ENCODE results near the gene HCFC1.
"Not testable (repeated sequence)": the region's sequence is repeated elsewhere in the genome, so short reads cannot be mapped to it uniquely, and the experiment has no call there.

Gene HCFC1

DNA sequence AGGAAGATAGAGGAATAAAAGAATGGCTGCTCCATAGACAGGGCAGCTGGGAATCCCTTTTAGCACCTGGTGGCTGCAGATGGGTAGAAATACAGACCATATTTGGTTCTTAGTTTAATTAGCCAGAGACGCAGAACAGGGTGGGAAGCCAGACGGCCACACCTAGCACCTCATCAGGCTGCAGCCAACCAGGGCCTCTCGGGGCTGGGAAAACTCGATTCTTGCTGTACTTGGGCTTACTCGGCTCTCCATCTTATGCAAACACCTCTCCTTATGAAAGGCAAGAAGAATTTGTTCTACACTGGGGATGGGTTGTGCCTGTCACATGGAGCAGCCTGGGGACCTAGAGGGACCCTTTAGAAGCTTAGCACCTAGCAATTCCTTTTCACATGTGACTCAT, 28.4 kb upstream of the HCFC1 start:
- H3K4me3 ChIP-seq (ENCODE audit: insufficient read depth in 1 of 2, low read depth in 1 of 2, low read length in 2 of 2) = no peak overlapping the region
- H2BK5ac ChIP-seq (ENCODE audit: low read depth, low read length, poor library complexity, severe bottlenecking) = no peak overlapping the region
- H3K4ac ChIP-seq (ENCODE audit: low read depth in 1 of 2, low read length in 2 of 2) = no peak overlapping the region
- H4K91ac ChIP-seq (ENCODE audit: low read length) = no peak overlapping the region
- H2AFZ ChIP-seq (ENCODE audit: low read depth, low read length) = no peak overlapping the region
- H2AK5ac ChIP-seq (ENCODE audit: low read length, severe bottlenecking) = no peak overlapping the region
- H2BK12ac ChIP-seq (ENCODE audit: low read length in 2 of 2) = no peak overlapping the region
- peaks cover 0 to 29% of the 10 kb centered on the region in 2 experiments for H3K27me3 ChIP-seq (ENCODE audit: control insufficient read depth in 1 of 2, insufficient read depth in 1 of 2, low read length in 2 of 2)
- no peak overlapping the region for H3K23ac ChIP-seq (ENCODE audit: low read length in 2 of 2)
- H3K9ac ChIP-seq (ENCODE audit: low read length) = no peak overlapping the region
- H2BK120ac ChIP-seq (ENCODE audit: low read depth, low read length) = no peak overlapping the region
- H3K14ac ChIP-seq (ENCODE audit: low read length in 2 of 2) = no peak overlapping the region
- H3K79me1 ChIP-seq (replicated peaks; ENCODE audit: low read length, poor library complexity, severe bottlenecking) = no peaks in the 10 kb centered on the region
- no peak for DNase-seq
- no peak overlapping the region for H3K4me2 ChIP-seq (ENCODE audit: low read length, poor library complexity, severe bottlenecking)
- peaks cover 6% of the 10 kb centered on the region for H3K4me1 ChIP-seq (ENCODE audit: control insufficient read depth, insufficient read depth, low read depth, low read length)
- no peaks in the 10 kb centered on the region for H3K36me3 ChIP-seq (ENCODE audit: control insufficient read depth in 1 of 2, insufficient read depth in 2 of 2, low read depth in 1 of 2, low read length in 2 of 2)
- H2BK15ac ChIP-seq (ENCODE audit: low read depth, poor library complexity, severe bottlenecking) = no peak overlapping the region
- no peak overlapping the region for H3K27ac ChIP-seq (ENCODE audit: low read length, poor library complexity, severe bottlenecking)
- no peak overlapping the region for H3K18ac ChIP-seq (ENCODE audit: low read depth in 1 of 2, low read length in 2 of 2)
- WGBS = 71% methylated on average over 3 of the region's 5 CpGs
- H4K8ac ChIP-seq (ENCODE audit: low read length) = no peak overlapping the region
- no peaks in the 10 kb centered on the region for H3K9me3 ChIP-seq (ENCODE audit: control insufficient read depth, low read length)

DNA sequence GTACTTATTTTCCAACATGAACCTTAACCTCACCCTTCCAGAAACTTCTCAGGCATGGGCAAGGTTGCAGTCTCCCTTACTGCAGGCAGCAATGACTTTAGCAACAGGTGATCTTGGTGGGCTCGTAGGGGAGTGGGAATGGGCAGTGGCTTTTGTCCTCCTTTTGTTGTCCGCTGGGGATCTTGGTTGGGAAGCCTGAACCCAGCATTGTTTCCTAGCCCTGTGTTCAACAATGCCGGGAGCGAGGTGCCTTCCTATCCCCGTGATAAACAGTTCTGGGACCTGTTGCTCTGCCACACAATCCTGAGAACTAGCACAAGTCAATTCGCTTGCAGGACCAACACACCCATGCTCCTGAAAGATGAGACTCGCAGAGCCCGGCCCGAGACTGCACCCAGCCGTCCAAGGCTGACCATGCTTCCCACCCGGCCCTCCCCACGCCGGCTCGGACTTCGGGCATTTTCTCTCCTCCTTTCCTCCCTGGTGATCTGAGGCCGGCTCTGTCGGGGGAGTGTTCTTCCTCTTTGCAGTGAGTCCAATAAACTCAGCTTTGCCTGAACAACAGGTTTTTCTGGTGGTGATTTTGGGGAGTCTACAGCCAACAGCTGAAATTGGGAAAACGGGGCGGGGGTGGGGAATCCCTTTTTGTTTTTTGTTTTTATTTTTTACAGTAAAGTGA, 27.9 kb upstream of the HCFC1 start:
- no peak overlapping the region for H4K91ac ChIP-seq (ENCODE audit: low read length)
- DNase-seq = no peak
- no peak overlapping the region for H2BK12ac ChIP-seq (ENCODE audit: low read length in 2 of 2)
- H3K79me1 ChIP-seq (replicated peaks; ENCODE audit: low read length, poor library complexity, severe bottlenecking) = no peaks in the 10 kb centered on the region
- 88% methylated on average over 17 of the region's 19 CpGs for WGBS
- no peaks in the 10 kb centered on the region for H3K36me3 ChIP-seq (ENCODE audit: control insufficient read depth in 1 of 2, insufficient read depth in 2 of 2, low read depth in 1 of 2, low read length in 2 of 2)
- peaks cover 6% of the 10 kb centered on the region for H3K4me1 ChIP-seq (ENCODE audit: control insufficient read depth, insufficient read depth, low read depth, low read length)
- H2BK120ac ChIP-seq (ENCODE audit: low read depth, low read length) = no peak overlapping the region
- H3K4ac ChIP-seq (ENCODE audit: low read depth in 1 of 2, low read length in 2 of 2) = no peak overlapping the region
- no peak overlapping the region for H3K27ac ChIP-seq (ENCODE audit: low read length, poor library complexity, severe bottlenecking)
- H3K9me3 ChIP-seq (ENCODE audit: control insufficient read depth, low read length) = no peaks in the 10 kb centered on the region
- H3K18ac ChIP-seq (ENCODE audit: low read depth in 1 of 2, low read length in 2 of 2) = no peak overlapping the region
- no peak overlapping the region for H2BK15ac ChIP-seq (ENCODE audit: low read depth, poor library complexity, severe bottlenecking)
- no peak overlapping the region for H3K4me3 ChIP-seq (ENCODE audit: insufficient read depth in 1 of 2, low read depth in 1 of 2, low read length in 2 of 2)
- no peak overlapping the region for H3K4me2 ChIP-seq (ENCODE audit: low read length, poor library complexity, severe bottlenecking)
- H2AK5ac ChIP-seq (ENCODE audit: low read length, severe bottlenecking) = no peak overlapping the region
- H3K27me3 ChIP-seq (ENCODE audit: control insufficient read depth in 1 of 2, insufficient read depth in 1 of 2, low read length in 2 of 2) = peaks cover 0 to 29% of the 10 kb centered on the region in 2 experiments
- no peak overlapping the region for H3K9ac ChIP-seq (ENCODE audit: low read length)
- no peak overlapping the region for H2AFZ ChIP-seq (ENCODE audit: low read depth, low read length)
- H2BK5ac ChIP-seq (ENCODE audit: low read depth, low read length, poor library complexity, severe bottlenecking) = no peak overlapping the region
- no peak overlapping the region for H3K23ac ChIP-seq (ENCODE audit: low read length in 2 of 2)
- H3K14ac ChIP-seq (ENCODE audit: low read length in 2 of 2) = no peak overlapping the region
- H4K8ac ChIP-seq (ENCODE audit: low read length) = no peak overlapping the region

DNA sequence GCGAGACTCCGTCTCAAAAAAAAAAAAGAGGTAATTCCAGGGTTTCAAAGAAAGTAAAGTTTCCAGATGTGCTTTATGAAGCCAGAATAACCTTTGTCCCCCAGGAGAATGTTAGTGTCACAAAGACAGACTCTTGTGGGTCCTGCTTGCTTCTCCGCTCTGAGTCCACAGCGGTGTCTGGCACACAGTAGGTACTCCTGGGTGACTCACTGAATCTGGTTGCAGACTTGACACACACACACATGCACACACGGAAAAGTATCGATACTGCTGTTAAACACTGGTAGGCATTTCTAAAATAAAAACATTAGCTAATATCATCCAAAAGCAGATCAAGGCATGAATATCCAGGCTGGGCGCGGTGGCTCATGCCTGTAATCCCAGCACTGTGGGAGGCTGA, 23.9 kb upstream of the HCFC1 start:
- no peak overlapping the region for H4K8ac ChIP-seq (ENCODE audit: low read length)
- H3K79me1 ChIP-seq (replicated peaks; ENCODE audit: low read length, poor library complexity, severe bottlenecking) = no peaks in the 10 kb centered on the region
- no peak overlapping the region for H3K14ac ChIP-seq (ENCODE audit: low read length in 2 of 2)
- H2BK5ac ChIP-seq (ENCODE audit: low read depth, low read length, poor library complexity, severe bottlenecking) = no peak overlapping the region
- no peak overlapping the region for H2AFZ ChIP-seq (ENCODE audit: low read depth, low read length)
- H3K4me1 ChIP-seq (ENCODE audit: control insufficient read depth, insufficient read depth, low read depth, low read length) = no peaks in the 10 kb centered on the region
- no peak overlapping the region for H3K9ac ChIP-seq (ENCODE audit: low read length)
- no peak overlapping the region for H3K18ac ChIP-seq (ENCODE audit: low read depth in 1 of 2, low read length in 2 of 2)
- no peak overlapping the region for H3K4ac ChIP-seq (ENCODE audit: low read depth in 1 of 2, low read length in 2 of 2)
- no peak overlapping the region for H2AK5ac ChIP-seq (ENCODE audit: low read length, severe bottlenecking)
- H3K9me3 ChIP-seq (ENCODE audit: control insufficient read depth, low read length) = no peaks in the 10 kb centered on the region
- no peak overlapping the region for H3K4me3 ChIP-seq (ENCODE audit: insufficient read depth in 1 of 2, low read depth in 1 of 2, low read length in 2 of 2)
- H3K27ac ChIP-seq (ENCODE audit: low read length, poor library complexity, severe bottlenecking) = no peak overlapping the region
- no peak overlapping the region for H2BK15ac ChIP-seq (ENCODE audit: low read depth, poor library complexity, severe bottlenecking)
- H2BK12ac ChIP-seq (ENCODE audit: low read length in 2 of 2) = no peak overlapping the region
- H2BK120ac ChIP-seq (ENCODE audit: low read depth, low read length) = no peak overlapping the region
- H3K27me3 ChIP-seq (ENCODE audit: control insufficient read depth in 1 of 2, insufficient read depth in 1 of 2, low read length in 2 of 2) = peaks cover 0 to 25% of the 10 kb centered on the region in 2 experiments
- WGBS = 97% methylated on average over 6 of the region's 8 CpGs
- no peak overlapping the region for H4K91ac ChIP-seq (ENCODE audit: low read length)
- no peak overlapping the region for H3K4me2 ChIP-seq (ENCODE audit: low read length, poor library complexity, severe bottlenecking)
- no peaks in the 10 kb centered on the region for H3K36me3 ChIP-seq (ENCODE audit: control insufficient read depth in 1 of 2, insufficient read depth in 2 of 2, low read depth in 1 of 2, low read length in 2 of 2)
- DNase-seq = no peak
- H3K23ac ChIP-seq (ENCODE audit: low read length in 2 of 2) = no peak overlapping the region

DNA sequence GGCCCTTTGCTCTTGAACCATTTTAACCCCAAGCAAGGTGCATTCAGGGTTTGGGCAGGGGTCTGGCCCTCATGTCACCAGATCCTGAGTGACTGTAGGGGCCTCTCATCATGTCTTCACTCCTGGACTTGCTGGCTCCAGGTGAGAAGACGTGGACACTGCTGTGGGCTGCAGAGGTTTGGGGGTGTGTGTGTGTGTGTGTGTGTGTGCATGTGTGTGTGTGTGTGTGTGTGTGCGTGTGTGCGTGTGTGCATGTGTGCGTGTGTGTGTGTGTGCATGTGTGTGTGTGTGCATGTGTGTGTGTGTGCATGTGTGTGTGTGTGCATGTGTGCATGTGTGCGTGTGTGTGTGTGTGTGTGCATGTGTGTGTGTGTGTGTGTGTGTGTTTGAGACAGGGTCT, 22.8 kb upstream of the HCFC1 start:
- H4K8ac ChIP-seq (ENCODE audit: low read length); H3K18ac ChIP-seq (ENCODE audit: low read depth in 1 of 2, low read length in 2 of 2); H3K79me1 ChIP-seq (replicated peaks; ENCODE audit: low read length, poor library complexity, severe bottlenecking); H3K4me3 ChIP-seq (ENCODE audit: insufficient read depth in 1 of 2, low read depth in 1 of 2, low read length in 2 of 2); H2AK5ac ChIP-seq (ENCODE audit: low read length, severe bottlenecking); H3K9ac ChIP-seq (ENCODE audit: low read length); H2BK15ac ChIP-seq (ENCODE audit: low read depth, poor library complexity, severe bottlenecking); H3K14ac ChIP-seq (ENCODE audit: low read length in 2 of 2); H3K36me3 ChIP-seq (ENCODE audit: control insufficient read depth in 1 of 2, insufficient read depth in 2 of 2, low read depth in 1 of 2, low read length in 2 of 2); H4K91ac ChIP-seq (ENCODE audit: low read length); DNase-seq; H3K23ac ChIP-seq (ENCODE audit: low read length in 2 of 2); H2BK12ac ChIP-seq (ENCODE audit: low read length in 2 of 2); H2AFZ ChIP-seq (ENCODE audit: low read depth, low read length); H3K27ac ChIP-seq (ENCODE audit: low read length, poor library complexity, severe bottlenecking); H3K4me1 ChIP-seq (ENCODE audit: control insufficient read depth, insufficient read depth, low read depth, low read length); H3K4ac ChIP-seq (ENCODE audit: low read depth in 1 of 2, low read length in 2 of 2); H2BK120ac ChIP-seq (ENCODE audit: low read depth, low read length); H3K4me2 ChIP-seq (ENCODE audit: low read length, poor library complexity, severe bottlenecking); H2BK5ac ChIP-seq (ENCODE audit: low read depth, low read length, poor library complexity, severe bottlenecking); H3K9me3 ChIP-seq (ENCODE audit: control insufficient read depth, low read length): not testable (repeated sequence)
- H3K27me3 ChIP-seq (ENCODE audit: control insufficient read depth in 1 of 2, insufficient read depth in 1 of 2, low read length in 2 of 2) = peaks cover 0 to 31% of the 10 kb centered on the region in 2 experiments
- WGBS = 86% methylated on average over 1 of the region's 5 CpGs

All from mesenchymal stem cell (in vitro differentiated cells and primary cell).